Sigmoid colon (tissue), 4 donors: ENCODE results near the gene LOC128125822.

Source experiments
- EP300 ChIP-seq, 4 donors: sonication (generic); formaldehyde crosslinking; IDR thresholded peaks; one replicate each; pipeline ENCODE4 v1.6.1; 2017; ENCODE audit warnings: antibody characterized with exemption in 4 of 4
- POLR2A ChIP-seq, 2 donors: fragments of 450-650 bp; IDR thresholded peaks; one replicate each; pipeline ENCODE4 v1.6.1; 2016; ENCODE audit warnings: antibody characterized with exemption in 2 of 2, mild to moderate bottlenecking in 2 of 2, moderate library complexity in 2 of 2
- TF ChIP-seq, protein P1 (sequence below), 4 experiments: fragments of 450-650 bp in 3 of 4; fragments of 200-600 bp in 1 of 4; IDR thresholded peaks; one replicate each; pipeline ENCODE4 v1.5.1; 2016 to 2019; ENCODE audit warnings: antibody characterized with exemption in 4 of 4, mild to moderate bottlenecking in 3 of 4, moderate library complexity in 2 of 4

GRCh38 chr6:63553208-63553607 lies 19.1 kb upstream of the LOC128125822 start:
- TF ChIP-seq, protein P1, sequence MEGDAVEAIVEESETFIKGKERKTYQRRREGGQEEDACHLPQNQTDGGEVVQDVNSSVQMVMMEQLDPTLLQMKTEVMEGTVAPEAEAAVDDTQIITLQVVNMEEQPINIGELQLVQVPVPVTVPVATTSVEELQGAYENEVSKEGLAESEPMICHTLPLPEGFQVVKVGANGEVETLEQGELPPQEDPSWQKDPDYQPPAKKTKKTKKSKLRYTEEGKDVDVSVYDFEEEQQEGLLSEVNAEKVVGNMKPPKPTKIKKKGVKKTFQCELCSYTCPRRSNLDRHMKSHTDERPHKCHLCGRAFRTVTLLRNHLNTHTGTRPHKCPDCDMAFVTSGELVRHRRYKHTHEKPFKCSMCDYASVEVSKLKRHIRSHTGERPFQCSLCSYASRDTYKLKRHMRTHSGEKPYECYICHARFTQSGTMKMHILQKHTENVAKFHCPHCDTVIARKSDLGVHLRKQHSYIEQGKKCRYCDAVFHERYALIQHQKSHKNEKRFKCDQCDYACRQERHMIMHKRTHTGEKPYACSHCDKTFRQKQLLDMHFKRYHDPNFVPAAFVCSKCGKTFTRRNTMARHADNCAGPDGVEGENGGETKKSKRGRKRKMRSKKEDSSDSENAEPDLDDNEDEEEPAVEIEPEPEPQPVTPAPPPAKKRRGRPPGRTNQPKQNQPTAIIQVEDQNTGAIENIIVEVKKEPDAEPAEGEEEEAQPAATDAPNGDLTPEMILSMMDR (IDR thresholded peaks at IDR 0.05) = no peak
- no peak for TF ChIP-seq POLR2A (IDR thresholded peaks at IDR 0.05)
- TF ChIP-seq EP300 (IDR thresholded peaks at IDR 0.05) = no peak
